Activated B cell treated with CpG ODN at 0.5 μM for 24 hours (primary cell): ENCODE results near the gene DAO. TPM values are rescaled to one million over a fixed set of nuclear protein-coding genes. Genes with fewer than 3 reads are reported as not detected.

Experiments used
- ATAC-seq: fragments of 200-7000 bp; cut with Tn5 transposase; one replicate; pipeline ENCODE4 v1.10.0; 2021; ENCODE audit warnings: low read depth, mild to moderate bottlenecking, moderate library complexity
- CTCF ChIA-PET: fragments of 350-600 bp; sonication (Branson Sonifier 250); formaldehyde crosslinking; loops from one replicate; lab custom pipeline; 2021; ENCODE audit warnings: antibody characterized with exemption; lab: Charles Lee
- POLR2A ChIA-PET: fragments of 350-600 bp; sonication (Branson Sonifier 250); formaldehyde crosslinking; loops from one replicate; lab custom pipeline; 2021; ENCODE audit warnings: antibody characterized with exemption; lab: Charles Lee
- DNase-seq: peaks from one replicate; pipeline ENCODE4 v3.0.0; 2022
- H3K27ac Mint-ChIP-seq: one replicate; pipeline ENCODE4 v1.8.0; 2020; ENCODE audit warnings: mixed read lengths
- H3K27me3 Mint-ChIP-seq: one replicate; pipeline ENCODE4 v1.8.0; 2021; ENCODE audit warnings: mixed read lengths
- H3K36me3 Mint-ChIP-seq: one replicate; pipeline ENCODE4 v1.8.0; 2021; ENCODE audit warnings: low read depth, mixed read lengths
- H3K4me1 Mint-ChIP-seq: one replicate; pipeline ENCODE4 v1.8.0; 2021; ENCODE audit warnings: mixed read lengths
- H3K4me3 Mint-ChIP-seq: one replicate; pipeline ENCODE4 v1.8.0; 2020; ENCODE audit warnings: mild to moderate bottlenecking, mixed read lengths
- H3K9me3 Mint-ChIP-seq: one replicate; pipeline ENCODE4 v1.8.0; 2020; ENCODE audit warnings: mixed read lengths
- CTCF ChIP-seq: fragments of 200-600 bp; IDR thresholded peaks from one replicate; pipeline ENCODE4 v1.8.0; 2022; ENCODE audit warnings: antibody characterized with exemption, mild to moderate bottlenecking
- intact Hi-C: fragments of 100-400 bp; cut with micrococcal nuclease; formaldehyde crosslinking; loops from one replicate; pipeline ENCODE4 v1.15.1; 2024
- total RNA-seq: library from RNA; stranded (reverse); gene quantifications from 2 replicates; pipeline ENCODE4 v1.2.3, GENCODE V29; 2022

The DAO gene
- total RNA-seq, 1 donor from 2014 or later = not detected

GRCh38 chr12:108910336-108910735 lies 30.4 kb downstream of the DAO start:
- DNase-seq = no peak
- no peak for ATAC-seq
- no peak overlapping the region for H3K4me3 Mint-ChIP-seq
- TF ChIP-seq CTCF = no peak
- H3K9me3 Mint-ChIP-seq = no peaks in the 10 kb centered on the region
- ChIA-PET CTCF (no interaction called here), POLR2A (no interaction called here)
- H3K4me1 Mint-ChIP-seq = peaks cover 23% of the 10 kb centered on the region
- no peak overlapping the region for H3K27ac Mint-ChIP-seq
- intact Hi-C loops = no loop called here
- no peaks in the 10 kb centered on the region for H3K36me3 Mint-ChIP-seq
- H3K27me3 Mint-ChIP-seq = peaks cover 3% of the 10 kb centered on the region

- TF ChIP-seq CTCF = no peak
- H3K27ac Mint-ChIP-seq = no peak overlapping the region
- ChIA-PET CTCF (no interaction called here), POLR2A (no interaction called here)
- DNase-seq (no peak), ATAC-seq (no peak)
- H3K4me3 Mint-ChIP-seq = no peak overlapping the region
- no peaks in the 10 kb centered on the region for H3K9me3 Mint-ChIP-seq
- no peaks in the 10 kb centered on the region for H3K36me3 Mint-ChIP-seq
- H3K27me3 Mint-ChIP-seq = peaks cover 3% of the 10 kb centered on the region
- intact Hi-C loops = no loop called here
- H3K4me1 Mint-ChIP-seq = peaks cover 10% of the 10 kb centered on the region
These were observed 32.0 kb downstream of the DAO start for GRCh38 chr12:108911915-108912314.

GRCh38 chr12:108912361-108912760 lies 32.5 kb downstream of the DAO start:
- Mint-ChIP-seq H3K4me1 (peaks cover 6% of the 10 kb centered on the region), H3K27me3 (peaks cover 3% of the 10 kb centered on the region), H3K4me3 (no peak overlapping the region), H3K36me3 (no peaks in the 10 kb centered on the region), H3K9me3 (no peaks in the 10 kb centered on the region), H3K27ac (no peak overlapping the region)
- ChIA-PET CTCF (no interaction called here), POLR2A (no interaction called here)
- ATAC-seq (no peak), DNase-seq (no peak)
- TF ChIP-seq CTCF = no peak
- intact Hi-C loops = no loop called here

GRCh38 chr12:108914121-108914531 lies 34.2 kb downstream of the DAO start:
- Mint-ChIP-seq H3K27me3 (peaks cover 3% of the 10 kb centered on the region), H3K36me3 (no peaks in the 10 kb centered on the region), H3K4me3 (no peak overlapping the region), H3K9me3 (no peaks in the 10 kb centered on the region), H3K27ac (no peak overlapping the region), H3K4me1 (no peaks in the 10 kb centered on the region)
- CTCF ChIA-PET = no interaction called here
- TF ChIP-seq CTCF = no peak
- ATAC-seq (no peak), DNase-seq (no peak)
- POLR2A ChIA-PET = no interaction called here
- intact Hi-C loops = no loop called here

GRCh38 chr12:108915632-108916133 lies 35.8 kb downstream of the DAO start:
- ChIA-PET CTCF (no interaction called here), POLR2A (no interaction called here)
- Mint-ChIP-seq H3K4me1 (no peaks in the 10 kb centered on the region), H3K27ac (no peak overlapping the region), H3K36me3 (no peaks in the 10 kb centered on the region), H3K9me3 (peaks cover 4% of the 10 kb centered on the region), H3K27me3 (peaks cover 3% of the 10 kb centered on the region), H3K4me3 (no peak overlapping the region)
- ATAC-seq (no peak), DNase-seq (no peak)
- intact Hi-C loops = no loop called here
- no peak for TF ChIP-seq CTCF
